Measurements from ENCODE around the gene YTHDF1. TPM values are rescaled to one million over a fixed set of nuclear protein-coding genes. Genes with fewer than 3 reads are reported as not detected.

The YTHDF1 gene
- total RNA-seq, 2 donors from 2014 or later = 15.8 to 16.2 TPM

DNA sequence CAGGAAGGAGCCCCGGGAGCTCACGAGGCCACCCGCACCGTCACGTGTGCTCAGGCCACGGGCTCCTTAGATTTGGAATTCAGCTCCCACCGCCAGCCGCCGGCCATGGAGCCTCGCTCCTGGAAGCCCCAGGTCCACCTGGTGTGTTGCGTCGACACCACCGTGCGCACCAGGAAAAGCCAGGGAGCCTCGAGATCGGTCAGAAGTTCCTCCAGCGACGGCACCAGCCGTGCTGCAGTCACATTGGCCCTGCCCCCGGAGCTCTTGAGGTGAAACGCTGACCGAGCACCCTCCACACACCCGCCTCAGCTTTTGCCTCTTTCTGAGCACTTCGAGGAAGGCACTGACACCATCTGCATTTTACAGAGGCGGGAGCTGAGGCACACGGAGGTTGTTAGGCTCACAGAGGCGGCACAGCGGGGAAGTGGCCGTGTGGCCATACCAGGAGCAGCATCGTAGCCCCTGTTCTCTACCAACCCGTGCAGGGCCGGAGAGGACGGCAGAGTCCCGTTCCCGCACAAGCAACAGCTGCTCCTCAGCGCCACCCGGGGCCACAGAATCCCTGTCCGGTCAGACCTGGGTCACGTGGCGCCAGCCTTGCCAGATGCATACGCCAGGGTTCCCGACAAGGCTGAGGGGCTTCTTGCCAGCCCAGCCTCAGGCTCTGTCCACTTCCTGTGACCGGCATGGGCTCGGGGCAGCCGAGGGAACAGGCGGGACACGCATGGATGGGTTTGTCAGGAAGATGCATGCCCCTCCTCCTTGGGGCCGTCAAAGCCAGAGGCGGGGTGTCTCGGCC is 30.8 kb upstream of the YTHDF1 start:
- no peak overlapping the region for H3K27ac ChIP-seq
- no peaks in the 10 kb centered on the region for H3K36me3 ChIP-seq (replicated peaks in 1 of 2; ENCODE audit: insufficient read depth in 1 of 2, low read depth in 2 of 2)
- ATAC-seq (peak; percentile 62), DNase-seq (peak; percentile 31 to 42 (median 38))
- peaks cover 7% of the 10 kb centered on the region for H3K4me1 ChIP-seq
- H3K27me3 ChIP-seq = peaks cover 0 to 5% of the 10 kb centered on the region in 2 donors
- H3K4me3 ChIP-seq = no peak overlapping the region
- TF ChIP-seq POLR2A (IDR thresholded peaks at IDR 0.05) = no peak
- TF ChIP-seq, protein P1, sequence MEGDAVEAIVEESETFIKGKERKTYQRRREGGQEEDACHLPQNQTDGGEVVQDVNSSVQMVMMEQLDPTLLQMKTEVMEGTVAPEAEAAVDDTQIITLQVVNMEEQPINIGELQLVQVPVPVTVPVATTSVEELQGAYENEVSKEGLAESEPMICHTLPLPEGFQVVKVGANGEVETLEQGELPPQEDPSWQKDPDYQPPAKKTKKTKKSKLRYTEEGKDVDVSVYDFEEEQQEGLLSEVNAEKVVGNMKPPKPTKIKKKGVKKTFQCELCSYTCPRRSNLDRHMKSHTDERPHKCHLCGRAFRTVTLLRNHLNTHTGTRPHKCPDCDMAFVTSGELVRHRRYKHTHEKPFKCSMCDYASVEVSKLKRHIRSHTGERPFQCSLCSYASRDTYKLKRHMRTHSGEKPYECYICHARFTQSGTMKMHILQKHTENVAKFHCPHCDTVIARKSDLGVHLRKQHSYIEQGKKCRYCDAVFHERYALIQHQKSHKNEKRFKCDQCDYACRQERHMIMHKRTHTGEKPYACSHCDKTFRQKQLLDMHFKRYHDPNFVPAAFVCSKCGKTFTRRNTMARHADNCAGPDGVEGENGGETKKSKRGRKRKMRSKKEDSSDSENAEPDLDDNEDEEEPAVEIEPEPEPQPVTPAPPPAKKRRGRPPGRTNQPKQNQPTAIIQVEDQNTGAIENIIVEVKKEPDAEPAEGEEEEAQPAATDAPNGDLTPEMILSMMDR (IDR thresholded peaks at IDR 0.05) = peak in 1 of 7 experiments; percentile 6
- H3K9me3 ChIP-seq = no peaks in the 10 kb centered on the region
- intact Hi-C loops (cut with DNase I) = no loop called here
- 28 to 33% methylated on average over 3 to 47 of the region's 50 CpGs for WGBS, 2 donors

DNA sequence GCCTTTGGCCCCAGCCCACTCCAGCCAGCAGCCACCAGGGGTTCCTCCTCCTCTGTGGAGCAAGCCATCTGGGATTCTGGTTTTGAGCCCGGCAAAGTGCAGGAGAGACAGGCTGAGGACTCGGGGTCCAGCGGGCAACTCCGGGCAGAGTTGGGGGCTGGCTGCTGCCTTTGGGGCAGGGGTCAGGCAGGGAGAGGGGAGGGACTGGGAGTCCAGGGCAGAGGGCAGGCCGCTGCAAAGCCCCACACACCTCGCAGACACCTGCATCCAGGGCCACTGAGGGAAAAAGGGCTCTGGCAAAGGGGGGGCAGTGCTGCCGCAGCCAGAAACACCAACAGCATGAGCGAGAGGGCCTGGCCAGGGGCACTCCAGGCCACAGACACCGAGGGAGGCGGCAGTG is 28.5 kb upstream of the YTHDF1 start:
- no peak for ATAC-seq
- no peak for DNase-seq
- no peaks in the 10 kb centered on the region for H3K9me3 ChIP-seq
- TF ChIP-seq POLR2A (IDR thresholded peaks at IDR 0.05) = no peak
- TF ChIP-seq, protein P1 (IDR thresholded peaks at IDR 0.05) = no peak
- intact Hi-C loops (cut with DNase I) = no loop called here
- peaks cover 7% of the 10 kb centered on the region for H3K4me1 ChIP-seq
- WGBS, 2 donors = 78% methylated on average over 6 of the region's 10 CpGs; no CpG with 5 or more reads in 1 of the 2 donors
- no peaks in the 10 kb centered on the region for H3K36me3 ChIP-seq (replicated peaks in 1 of 2; ENCODE audit: insufficient read depth in 1 of 2, low read depth in 2 of 2)
- H3K27me3 ChIP-seq = peaks cover 0 to 5% of the 10 kb centered on the region in 2 donors
- no peak overlapping the region for H3K4me3 ChIP-seq
- no peak overlapping the region for H3K27ac ChIP-seq

DNA sequence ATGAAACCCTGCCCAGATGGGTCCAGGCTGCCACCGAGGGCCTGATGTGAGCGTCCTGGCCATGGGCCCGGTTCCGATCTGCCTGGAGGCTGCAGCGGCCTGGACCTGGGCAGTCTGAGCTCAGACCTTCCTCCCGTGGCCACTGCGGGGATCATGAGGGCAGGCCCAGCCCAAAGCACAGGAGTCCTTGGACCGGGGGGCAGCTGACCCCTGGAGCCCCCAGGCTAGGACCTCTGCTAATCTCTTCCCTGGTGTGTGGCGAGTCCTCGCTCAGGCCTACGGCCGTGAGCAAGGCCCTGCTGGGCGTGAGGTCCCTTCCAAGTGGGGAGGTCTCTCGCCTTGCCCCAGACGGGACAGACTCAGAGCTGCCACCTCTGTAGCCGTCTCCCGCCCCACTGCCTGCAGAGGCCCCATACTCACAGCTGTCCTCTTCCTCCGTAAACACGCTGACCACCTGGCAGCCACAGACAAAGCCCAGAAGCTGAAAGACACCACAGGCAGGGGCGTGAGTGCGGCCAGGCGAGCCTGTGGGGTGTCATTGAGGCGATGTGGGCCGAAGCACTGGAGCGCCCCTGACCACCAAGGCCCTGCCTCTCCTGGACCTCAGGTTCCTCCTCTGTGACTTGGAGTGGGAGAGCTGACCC is 27.8 kb upstream of the YTHDF1 start:
- ATAC-seq (no peak), DNase-seq (no peak)
- WGBS, 2 donors = 67 to 68% methylated on average over 9 to 25 of the region's 25 CpGs
- H3K27me3 ChIP-seq = peaks cover 0 to 5% of the 10 kb centered on the region in 2 donors
- intact Hi-C loops (cut with DNase I) = no loop called here
- H3K4me3 ChIP-seq = no peak overlapping the region
- no peak overlapping the region for H3K27ac ChIP-seq
- TF ChIP-seq, protein P1 (IDR thresholded peaks at IDR 0.05) = no peak
- no peak for TF ChIP-seq POLR2A (IDR thresholded peaks at IDR 0.05)
- no peaks in the 10 kb centered on the region for H3K36me3 ChIP-seq (replicated peaks in 1 of 2; ENCODE audit: insufficient read depth in 1 of 2, low read depth in 2 of 2)
- peaks cover 7% of the 10 kb centered on the region for H3K4me1 ChIP-seq
- H3K9me3 ChIP-seq = no peaks in the 10 kb centered on the region

DNA sequence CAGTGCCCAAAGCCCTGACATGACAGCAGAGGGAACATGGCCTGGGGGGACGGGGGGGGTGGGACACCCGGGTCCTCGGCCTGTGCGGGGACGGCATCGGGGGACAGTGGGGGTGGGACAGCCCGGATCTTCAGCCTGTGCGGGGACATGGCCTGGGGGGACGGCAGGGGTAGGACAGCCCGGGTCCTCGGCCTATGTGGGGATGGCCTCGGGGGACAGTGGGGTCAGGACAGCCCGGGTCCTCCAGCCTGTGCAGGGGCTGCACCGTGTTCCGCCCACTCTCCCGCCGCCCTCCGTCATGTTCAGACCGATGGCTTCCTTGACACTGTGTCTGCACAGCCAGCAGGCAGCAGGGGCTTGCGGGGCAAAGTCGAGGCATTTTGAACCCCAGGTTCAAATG is 26.8 kb upstream of the YTHDF1 start:
- Histone ChIP-seq H3K4me3 (no peak overlapping the region), H3K4me1 (peaks cover 7% of the 10 kb centered on the region), H3K27ac (no peak overlapping the region), H3K36me3 (replicated peaks in 1 of 2; ENCODE audit: insufficient read depth in 1 of 2, low read depth in 2 of 2) (no peaks in the 10 kb centered on the region), H3K9me3 (no peaks in the 10 kb centered on the region), H3K27me3 (peaks cover 0 to 1% of the 10 kb centered on the region in 2 donors)
- ATAC-seq (no peak), DNase-seq (no peak)
- WGBS, 2 donors = 64 to 81% methylated on average over 14 to 18 of the region's 21 CpGs
- no peak for TF ChIP-seq POLR2A (IDR thresholded peaks at IDR 0.05)
- TF ChIP-seq, protein P1 (IDR thresholded peaks at IDR 0.05) = no peak
- intact Hi-C loops (cut with DNase I) = no loop called here
